ENCODE measurements around the gene VN1R5.

Gene VN1R5

DNA sequence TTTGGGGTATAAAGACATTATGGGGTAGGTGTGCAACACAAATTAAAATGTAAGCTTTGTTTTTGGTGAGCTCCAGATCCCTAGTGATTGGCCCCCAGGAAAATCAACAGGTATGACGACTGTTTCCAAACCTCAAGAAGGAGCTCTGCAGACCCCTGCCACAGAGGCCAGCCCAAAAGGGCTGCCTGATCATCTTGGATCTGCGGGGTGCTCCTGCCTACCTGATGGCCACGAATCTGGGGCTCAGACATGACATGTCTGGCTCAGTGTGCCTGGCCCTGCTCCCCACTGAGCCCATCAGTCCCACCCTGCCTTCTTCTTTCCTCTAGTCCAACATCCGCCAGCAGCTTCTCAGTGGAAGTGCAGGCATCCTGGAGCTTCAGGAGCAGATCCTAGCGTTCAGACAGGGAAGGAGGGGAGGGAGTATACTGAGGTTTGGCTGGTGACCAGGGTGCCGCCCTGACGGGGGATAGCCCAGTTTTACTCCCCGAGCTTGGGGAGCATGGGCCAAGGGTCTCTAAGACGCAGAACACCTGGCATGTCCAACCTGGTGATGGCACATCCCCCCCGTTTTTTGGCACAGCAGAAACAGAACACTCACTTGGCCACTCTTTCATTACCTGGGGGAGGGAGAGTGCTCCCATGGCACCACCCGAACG, 44.0 kb downstream of the VN1R5 start:
- Histone ChIP-seq H3K23ac (ENCODE audit: low read depth, low read length, poor library complexity) (no peak overlapping the region), H3K4me2 (ENCODE audit: insufficient read depth, low read length, poor library complexity, severe bottlenecking) (no peak overlapping the region), H3K4me1 (ENCODE audit: control insufficient read depth in 2 of 2, insufficient read depth in 1 of 2, low read depth in 1 of 2, low read length in 2 of 2) (peaks cover 13 to 14% of the 10 kb centered on the region in 2 donors), H4K8ac (ENCODE audit: low read depth, low read length) (no peak overlapping the region), H3K27ac (replicated peaks; ENCODE audit: low read length) (no peak overlapping the region), H4K91ac (ENCODE audit: low read depth, low read length, poor library complexity) (no peak overlapping the region), H3K9me3 (replicated peaks in 1 of 2; ENCODE audit: control insufficient read depth in 2 of 2, insufficient read depth in 1 of 2, low read depth in 1 of 2, low read length in 2 of 2) (peaks cover 2% of the 10 kb centered on the region in 2 donors), H3K27me3 (ENCODE audit: control insufficient read depth in 3 of 3, insufficient read depth in 3 of 3, low read depth in 1 of 3, low read length in 3 of 3) (no peaks in the 10 kb centered on the region), H2BK5ac (ENCODE audit: low read length) (no peak overlapping the region), H2AFZ (ENCODE audit: low read length) (no peak overlapping the region), H3K9ac (ENCODE audit: low read depth, low read length, poor library complexity) (no peak overlapping the region), H2BK12ac (ENCODE audit: low read length) (no peak overlapping the region), H3K4ac (ENCODE audit: low read length) (no peak overlapping the region), H2AK5ac (ENCODE audit: low read depth, low read length) (no peak overlapping the region), H3K4me3 (ENCODE audit: low read length in 2 of 2) (no peak overlapping the region), H2BK120ac (ENCODE audit: low read depth, low read length) (no peak overlapping the region), H3K14ac (ENCODE audit: low read length) (no peak overlapping the region), H2BK15ac (ENCODE audit: low read length) (no peak overlapping the region), H3K18ac (ENCODE audit: low read length) (no peak overlapping the region), H3K79me1 (ENCODE audit: low read depth, low read length) (peaks cover 2% of the 10 kb centered on the region), H3K36me3 (replicated peaks in 1 of 2; ENCODE audit: control insufficient read depth in 2 of 2, insufficient read depth in 2 of 2, low read length in 2 of 2) (peaks cover 48 to 77% of the 10 kb centered on the region in 2 donors)
- no CpG with 5 or more reads among the region's 12 CpGs for WGBS, 2 donors (ENCODE audit: extremely low coverage in 2 of 2, insufficient read length in 2 of 2, insufficient replicate concordance in 1 of 2)
- no peak for DNase-seq (ENCODE audit: low spot score)

GRCh38 chr1:247300491-247301175, 44.8 kb downstream of the VN1R5 start:
- Histone ChIP-seq H2BK5ac (ENCODE audit: low read length) (no peak overlapping the region), H3K23ac (ENCODE audit: low read depth, low read length, poor library complexity) (no peak overlapping the region), H3K14ac (ENCODE audit: low read length) (no peak overlapping the region), H2BK12ac (ENCODE audit: low read length) (no peak overlapping the region), H3K18ac (ENCODE audit: low read length) (no peak overlapping the region), H3K4ac (ENCODE audit: low read length) (no peak overlapping the region), H2AFZ (ENCODE audit: low read length) (no peak overlapping the region), H4K91ac (ENCODE audit: low read depth, low read length, poor library complexity) (no peak overlapping the region), H3K27me3 (ENCODE audit: control insufficient read depth in 3 of 3, insufficient read depth in 3 of 3, low read depth in 1 of 3, low read length in 3 of 3) (no peaks in the 10 kb centered on the region), H3K4me1 (ENCODE audit: control insufficient read depth in 2 of 2, insufficient read depth in 1 of 2, low read depth in 1 of 2, low read length in 2 of 2) (peaks cover 7 to 9% of the 10 kb centered on the region in 2 donors), H3K4me2 (ENCODE audit: insufficient read depth, low read length, poor library complexity, severe bottlenecking) (no peak overlapping the region), H4K8ac (ENCODE audit: low read depth, low read length) (no peak overlapping the region), H3K9ac (ENCODE audit: low read depth, low read length, poor library complexity) (no peak overlapping the region), H3K4me3 (ENCODE audit: low read length in 2 of 2) (no peak overlapping the region), H2BK120ac (ENCODE audit: low read depth, low read length) (no peak overlapping the region), H3K36me3 (replicated peaks in 1 of 2; ENCODE audit: control insufficient read depth in 2 of 2, insufficient read depth in 2 of 2, low read length in 2 of 2) (peaks cover 53 to 84% of the 10 kb centered on the region in 2 donors), H3K9me3 (replicated peaks in 1 of 2; ENCODE audit: control insufficient read depth in 2 of 2, insufficient read depth in 1 of 2, low read depth in 1 of 2, low read length in 2 of 2) (peaks cover 2% of the 10 kb centered on the region in 2 donors), H2AK5ac (ENCODE audit: low read depth, low read length) (no peak overlapping the region), H3K27ac (replicated peaks; ENCODE audit: low read length) (no peak overlapping the region), H2BK15ac (ENCODE audit: low read length) (no peak overlapping the region), H3K79me1 (ENCODE audit: low read depth, low read length) (peaks cover 2% of the 10 kb centered on the region)
- no CpG with 5 or more reads among the region's 47 CpGs for WGBS, 2 donors (ENCODE audit: extremely low coverage in 2 of 2, insufficient read length in 2 of 2, insufficient replicate concordance in 1 of 2)
- no peak for DNase-seq (ENCODE audit: low spot score)

DNA sequence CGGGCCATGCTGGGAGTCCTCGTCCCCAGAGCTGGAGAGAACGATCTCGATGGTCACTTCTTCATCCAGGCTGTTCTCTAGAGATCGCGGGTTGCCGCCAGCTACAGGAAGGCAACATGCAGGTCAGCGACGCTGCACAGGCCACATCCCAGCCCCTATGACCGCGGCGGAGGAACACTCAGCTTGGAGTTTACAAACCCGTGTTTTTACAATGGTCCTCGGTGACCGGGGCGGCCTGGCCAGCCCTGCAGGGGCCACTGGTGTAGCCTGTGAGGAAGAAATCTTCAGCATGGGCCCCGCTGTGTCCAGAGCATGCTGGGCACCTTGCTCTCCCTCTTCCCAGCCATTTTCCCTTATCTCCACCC, 45.3 kb downstream of the VN1R5 start:
- Histone ChIP-seq H2AFZ (ENCODE audit: low read length) (no peak overlapping the region), H3K27me3 (ENCODE audit: control insufficient read depth in 3 of 3, insufficient read depth in 3 of 3, low read depth in 1 of 3, low read length in 3 of 3) (no peaks in the 10 kb centered on the region), H2BK12ac (ENCODE audit: low read length) (no peak overlapping the region), H3K4me2 (ENCODE audit: insufficient read depth, low read length, poor library complexity, severe bottlenecking) (no peak overlapping the region), H2BK15ac (ENCODE audit: low read length) (no peak overlapping the region), H3K4ac (ENCODE audit: low read length) (no peak overlapping the region), H3K4me1 (ENCODE audit: control insufficient read depth in 2 of 2, insufficient read depth in 1 of 2, low read depth in 1 of 2, low read length in 2 of 2) (peaks cover 7 to 9% of the 10 kb centered on the region in 2 donors), H3K27ac (replicated peaks; ENCODE audit: low read length) (no peak overlapping the region), H3K36me3 (replicated peaks in 1 of 2; ENCODE audit: control insufficient read depth in 2 of 2, insufficient read depth in 2 of 2, low read length in 2 of 2) (peaks cover 55 to 90% of the 10 kb centered on the region in 2 donors), H4K91ac (ENCODE audit: low read depth, low read length, poor library complexity) (no peak overlapping the region), H2AK5ac (ENCODE audit: low read depth, low read length) (no peak overlapping the region), H3K18ac (ENCODE audit: low read length) (no peak overlapping the region), H3K9ac (ENCODE audit: low read depth, low read length, poor library complexity) (no peak overlapping the region), H3K9me3 (replicated peaks in 1 of 2; ENCODE audit: control insufficient read depth in 2 of 2, insufficient read depth in 1 of 2, low read depth in 1 of 2, low read length in 2 of 2) (peaks cover 2% of the 10 kb centered on the region in 2 donors), H4K8ac (ENCODE audit: low read depth, low read length) (no peak overlapping the region), H2BK120ac (ENCODE audit: low read depth, low read length) (no peak overlapping the region), H3K14ac (ENCODE audit: low read length) (no peak overlapping the region), H2BK5ac (ENCODE audit: low read length) (no peak overlapping the region), H3K23ac (ENCODE audit: low read depth, low read length, poor library complexity) (no peak overlapping the region), H3K79me1 (ENCODE audit: low read depth, low read length) (peaks cover 2% of the 10 kb centered on the region), H3K4me3 (ENCODE audit: low read length in 2 of 2) (no peak overlapping the region)
- no peak for DNase-seq (ENCODE audit: low spot score)
- no CpG with 5 or more reads among the region's 17 CpGs for WGBS, 2 donors (ENCODE audit: extremely low coverage in 2 of 2, insufficient read length in 2 of 2, insufficient replicate concordance in 1 of 2)

DNA sequence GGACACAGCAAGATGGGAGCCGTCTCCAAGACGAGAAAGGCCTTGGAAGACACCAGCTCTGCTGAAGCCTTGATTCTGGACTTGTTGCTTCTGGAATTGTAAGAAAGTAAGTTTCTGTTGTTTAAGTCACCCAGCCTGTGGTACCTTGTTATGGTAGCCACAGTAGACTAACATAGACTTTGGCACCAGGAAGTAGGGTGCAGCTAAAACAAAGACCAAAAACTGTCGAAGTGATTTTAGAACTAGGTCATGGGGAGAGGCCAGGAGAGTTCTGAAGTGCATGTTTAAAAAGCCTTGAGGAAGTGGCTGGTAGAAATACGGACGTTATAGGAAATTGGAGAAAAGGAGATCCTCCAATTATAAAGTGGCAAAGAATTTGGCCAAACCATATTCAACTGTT, 47.3 kb downstream of the VN1R5 start:
- H3K4me3 ChIP-seq (ENCODE audit: low read length in 2 of 2) = no peak overlapping the region
- no peak for DNase-seq (ENCODE audit: low spot score)
- no peak overlapping the region for H4K91ac ChIP-seq (ENCODE audit: low read depth, low read length, poor library complexity)
- H3K79me1 ChIP-seq (ENCODE audit: low read depth, low read length) = peaks cover 2% of the 10 kb centered on the region
- H2AK5ac ChIP-seq (ENCODE audit: low read depth, low read length) = no peak overlapping the region
- no peak overlapping the region for H3K4me2 ChIP-seq (ENCODE audit: insufficient read depth, low read length, poor library complexity, severe bottlenecking)
- no peak overlapping the region for H3K4ac ChIP-seq (ENCODE audit: low read length)
- no peak overlapping the region for H2BK5ac ChIP-seq (ENCODE audit: low read length)
- no peak overlapping the region for H2BK12ac ChIP-seq (ENCODE audit: low read length)
- peaks cover 2% of the 10 kb centered on the region in 2 donors for H3K9me3 ChIP-seq (replicated peaks in 1 of 2; ENCODE audit: control insufficient read depth in 2 of 2, insufficient read depth in 1 of 2, low read depth in 1 of 2, low read length in 2 of 2)
- H3K18ac ChIP-seq (ENCODE audit: low read length) = no peak overlapping the region
- H3K4me1 ChIP-seq (ENCODE audit: control insufficient read depth in 2 of 2, insufficient read depth in 1 of 2, low read depth in 1 of 2, low read length in 2 of 2) = peaks cover 7% of the 10 kb centered on the region in 2 donors
- H4K8ac ChIP-seq (ENCODE audit: low read depth, low read length) = no peak overlapping the region
- no peaks in the 10 kb centered on the region for H3K27me3 ChIP-seq (ENCODE audit: control insufficient read depth in 3 of 3, insufficient read depth in 3 of 3, low read depth in 1 of 3, low read length in 3 of 3)
- H2BK15ac ChIP-seq (ENCODE audit: low read length) = no peak overlapping the region
- no peak overlapping the region for H3K27ac ChIP-seq (replicated peaks; ENCODE audit: low read length)
- H2AFZ ChIP-seq (ENCODE audit: low read length) = no peak overlapping the region
- WGBS, 2 donors (ENCODE audit: extremely low coverage in 2 of 2, insufficient read length in 2 of 2, insufficient replicate concordance in 1 of 2) = no CpG with 5 or more reads among the region's 5 CpGs
- H3K36me3 ChIP-seq (replicated peaks in 1 of 2; ENCODE audit: control insufficient read depth in 2 of 2, insufficient read depth in 2 of 2, low read length in 2 of 2) = peaks cover 69 to 100% of the 10 kb centered on the region in 2 donors
- no peak overlapping the region for H3K14ac ChIP-seq (ENCODE audit: low read length)
- H3K9ac ChIP-seq (ENCODE audit: low read depth, low read length, poor library complexity) = no peak overlapping the region
- H3K23ac ChIP-seq (ENCODE audit: low read depth, low read length, poor library complexity) = no peak overlapping the region
- H2BK120ac ChIP-seq (ENCODE audit: low read depth, low read length) = no peak overlapping the region

Measured in neuronal stem cell (in vitro differentiated cells).